Measurements from ENCODE around the gene CCDC30.
"Not testable (repeated sequence)": the region's sequence is repeated elsewhere in the genome, so short reads cannot be mapped to it uniquely, and the experiment has no call there.

The CCDC30 gene

DNA sequence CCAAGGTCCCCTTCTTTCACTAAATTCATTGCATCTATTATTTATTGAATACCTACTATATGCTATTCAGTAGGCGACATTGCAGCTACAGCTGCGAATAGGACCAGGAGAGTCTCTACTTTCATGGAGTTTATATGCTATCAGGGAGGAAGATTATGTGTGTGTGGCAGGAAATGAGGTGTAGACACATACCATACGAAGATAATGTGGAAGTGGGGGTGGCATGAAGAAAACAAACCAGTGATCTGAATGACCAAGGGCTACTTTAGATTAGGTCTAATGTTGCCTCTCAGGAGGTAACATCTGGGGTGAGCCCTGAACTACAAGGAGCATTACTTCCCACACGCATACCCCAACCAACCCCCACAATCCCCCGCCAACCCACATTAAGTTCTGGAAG, 194.1 kb downstream of the CCDC30 start:
- DNase-seq (ENCODE audit: low read depth in 2 of 2) = no peak

DNA sequence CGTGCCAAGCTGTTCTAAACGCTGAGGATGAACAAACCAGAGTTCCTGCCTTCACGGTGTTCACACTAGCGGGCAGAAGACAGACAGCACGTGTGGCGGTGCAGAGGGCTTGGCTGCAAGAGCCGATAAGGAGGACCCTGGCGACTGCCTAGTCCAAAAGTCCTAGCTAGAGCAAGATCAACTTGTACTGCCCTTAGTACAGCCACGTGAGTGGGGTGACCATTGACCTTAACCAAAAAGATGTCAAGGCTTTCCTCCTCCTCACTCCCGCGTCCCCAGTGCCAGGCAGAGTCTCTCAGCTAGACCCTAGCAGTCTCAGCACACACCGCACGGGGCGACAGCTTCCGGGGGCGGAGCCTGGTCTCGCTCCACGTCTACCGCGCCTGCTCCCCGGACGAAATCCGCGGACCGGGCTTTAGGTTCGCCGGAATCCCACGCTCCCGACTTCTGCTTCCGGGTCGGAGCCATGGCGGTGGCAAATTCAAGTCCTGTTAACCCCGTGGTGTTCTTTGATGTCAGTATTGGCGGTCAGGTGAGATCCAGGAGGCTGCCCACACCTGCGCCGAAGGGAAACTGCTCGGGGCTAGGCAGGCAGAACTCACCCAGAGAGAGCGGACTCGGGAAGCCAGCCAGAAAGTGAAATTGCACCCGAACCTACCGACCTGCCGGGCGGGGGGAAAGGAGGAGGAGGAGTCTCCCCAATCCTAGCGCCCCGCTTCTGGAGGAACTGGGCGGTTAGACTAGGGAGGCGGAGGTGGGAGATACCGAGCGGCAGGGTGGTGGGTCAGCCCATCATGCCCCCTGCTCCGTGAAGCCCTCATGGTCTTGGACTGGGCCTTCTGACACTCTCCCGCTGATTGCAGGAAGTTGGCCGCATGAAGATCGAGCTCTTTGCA, 195.1 kb downstream of the CCDC30 start, which contains the start of gene PPIH:
TSS of gene PPIH (plus strand) at position 443 of the 896 bp plus-strand sequence. CDS start at position 467, 24 bp downstream.
- DNase-seq (ENCODE audit: low read depth in 2 of 2) = peak; percentile 90 to 91

DNA sequence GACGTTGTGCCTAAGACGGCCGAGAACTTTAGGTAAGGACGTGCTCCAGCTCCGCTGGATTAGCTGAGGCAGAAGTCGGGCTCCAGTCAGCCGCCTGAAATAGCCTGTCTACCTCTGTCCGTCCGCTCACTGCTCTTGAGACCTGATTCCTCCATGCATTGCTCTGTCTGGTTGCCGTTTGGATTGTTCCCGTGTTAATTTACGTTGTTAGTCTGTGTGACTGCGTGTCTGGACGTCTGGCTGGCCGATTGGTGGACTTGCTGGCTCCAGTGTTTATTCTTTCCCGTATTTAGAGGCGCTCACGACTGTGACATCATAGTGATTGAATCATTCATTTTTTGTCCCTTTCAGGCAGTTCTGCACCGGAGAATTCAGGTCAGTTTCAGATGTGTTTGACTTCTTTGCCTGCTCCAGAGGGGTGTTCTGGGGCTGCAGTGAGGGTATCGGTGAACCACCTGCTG, 195.8 kb downstream of the CCDC30 start:
- no peak for DNase-seq (ENCODE audit: low read depth in 2 of 2)

DNA sequence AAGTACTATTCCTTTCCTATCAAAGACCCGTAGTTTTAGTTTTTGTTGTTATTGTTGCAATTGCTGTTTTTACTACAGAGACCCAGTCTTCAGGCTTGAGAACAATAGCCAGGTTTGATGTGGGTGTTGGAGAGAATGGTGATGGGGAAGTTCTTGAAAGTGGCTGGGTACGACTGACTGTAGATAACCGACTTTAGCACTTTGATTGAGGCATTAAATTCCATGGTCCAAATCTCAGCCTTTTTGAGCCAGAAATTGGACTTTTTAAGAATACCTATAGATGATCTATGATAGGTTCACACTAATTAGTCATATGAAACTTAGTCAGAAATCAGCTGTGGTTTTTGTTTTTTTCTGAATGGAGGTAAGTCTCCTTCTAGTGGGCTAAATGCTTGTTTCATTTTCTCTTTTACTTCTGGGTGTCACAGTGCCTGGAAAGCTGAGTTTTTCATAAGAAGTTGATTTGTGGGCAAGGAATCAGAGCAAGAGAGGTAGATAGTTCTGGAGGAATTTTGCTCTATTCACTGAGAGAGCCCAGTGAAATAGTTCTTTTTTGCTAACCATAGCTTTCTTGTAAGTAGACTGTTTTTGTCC, 197.9 kb downstream of the CCDC30 start:
- DNase-seq (ENCODE audit: low read depth in 2 of 2) = no peak

DNA sequence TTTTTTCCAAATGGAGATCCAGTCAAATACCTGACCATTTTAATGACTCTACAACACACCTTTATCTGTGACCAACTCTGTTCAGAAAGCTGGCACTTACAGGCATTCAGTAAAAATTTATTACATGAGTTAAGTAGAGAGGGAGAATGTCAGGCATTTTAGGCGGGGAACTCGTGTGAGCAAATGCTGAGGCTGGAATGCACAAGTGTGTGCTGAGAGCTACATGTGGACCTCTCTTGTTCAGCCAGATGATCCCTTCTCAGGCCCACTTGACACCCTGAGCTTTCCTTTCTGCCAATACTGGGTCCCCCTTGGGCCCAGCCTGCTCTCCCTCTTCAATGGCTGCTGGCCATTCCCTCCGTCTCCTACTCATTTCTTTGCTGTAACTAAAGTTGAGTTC, 206.8 kb downstream of the CCDC30 start:
- DNase-seq (ENCODE audit: low read depth in 2 of 2) = no peak

DNA sequence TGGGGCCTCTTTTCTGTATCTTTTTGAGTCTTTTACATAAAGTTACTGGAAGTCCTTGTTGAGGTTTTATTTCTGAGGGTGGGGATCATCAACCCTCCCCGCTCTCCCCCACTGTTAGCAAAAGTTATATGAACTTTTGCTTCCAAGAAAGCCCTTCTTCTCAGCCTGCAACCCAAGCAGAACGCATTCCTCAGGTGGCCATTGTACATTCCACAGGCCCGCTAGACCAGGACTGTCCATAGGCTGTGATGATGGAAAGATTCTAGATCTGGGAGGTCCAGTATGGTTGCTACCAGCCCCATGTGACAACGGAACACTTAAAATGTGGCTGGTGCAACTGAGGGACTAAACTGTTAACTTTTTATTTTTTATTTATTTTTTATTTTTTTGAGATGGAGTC, 207.3 kb downstream of the CCDC30 start:
- DNase-seq (ENCODE audit: low read depth in 2 of 2) = no peak

DNA sequence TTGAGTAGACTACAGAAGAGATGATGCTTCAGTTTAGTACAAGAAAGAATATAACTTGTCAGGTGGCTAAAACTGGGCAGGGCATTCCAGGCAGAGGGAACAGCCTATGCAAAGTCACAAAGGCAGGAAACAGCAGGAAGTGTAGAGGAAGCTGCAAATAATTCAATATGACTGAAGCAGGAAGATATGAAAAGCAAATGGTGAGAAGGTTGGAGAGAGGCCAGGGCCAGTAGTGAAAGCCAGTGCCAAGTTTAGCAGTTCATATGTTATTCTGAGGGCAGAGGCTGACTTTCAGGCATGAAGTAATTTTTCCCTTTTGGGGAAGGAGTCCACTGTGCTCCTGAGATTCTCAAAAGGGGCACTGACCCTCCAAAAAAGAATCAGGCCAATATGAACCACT, 211.1 kb downstream of the CCDC30 start:
- no peak for DNase-seq (ENCODE audit: low read depth in 2 of 2)

DNA sequence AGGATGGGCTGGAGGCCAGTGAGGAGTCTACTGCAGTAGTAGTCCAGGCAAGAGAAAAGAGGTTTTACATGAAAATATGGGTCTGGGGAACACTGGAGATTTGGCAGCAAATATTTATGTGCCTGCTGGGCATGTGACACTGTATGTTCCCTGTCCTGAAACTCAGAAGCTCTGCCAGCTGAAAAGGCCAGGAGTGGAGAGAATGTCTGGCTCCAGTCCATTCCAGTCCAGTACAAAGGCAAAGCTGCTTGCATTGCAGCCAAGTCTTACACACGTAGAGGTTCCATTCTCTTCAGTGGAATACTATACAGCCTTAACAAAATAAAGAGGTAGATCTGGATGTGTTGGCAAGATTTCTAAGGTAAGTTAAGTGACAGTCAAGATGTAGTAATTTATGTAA, 211.6 kb downstream of the CCDC30 start:
- DNase-seq (ENCODE audit: low read depth in 2 of 2) = no peak

DNA sequence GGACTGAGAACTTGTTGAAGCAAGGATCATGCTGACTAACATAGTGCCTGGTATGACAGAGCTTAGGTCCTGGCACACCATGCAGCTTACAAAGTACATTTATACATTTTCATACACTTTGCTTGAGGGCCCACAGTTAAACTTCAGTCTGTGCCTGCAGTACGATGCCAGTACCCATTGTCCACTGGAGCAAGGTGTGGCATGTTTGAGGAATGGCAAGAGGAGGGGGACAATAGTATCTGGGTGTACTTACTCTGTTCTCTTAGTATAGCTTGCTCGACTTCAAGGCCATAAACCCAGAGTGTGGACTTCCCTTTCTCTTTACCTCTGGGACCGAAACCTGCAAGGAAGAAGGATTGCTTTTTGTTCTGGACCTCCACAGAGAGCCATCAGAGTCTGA, 212.4 kb downstream of the CCDC30 start:
- no peak for DNase-seq (ENCODE audit: low read depth in 2 of 2)

DNA sequence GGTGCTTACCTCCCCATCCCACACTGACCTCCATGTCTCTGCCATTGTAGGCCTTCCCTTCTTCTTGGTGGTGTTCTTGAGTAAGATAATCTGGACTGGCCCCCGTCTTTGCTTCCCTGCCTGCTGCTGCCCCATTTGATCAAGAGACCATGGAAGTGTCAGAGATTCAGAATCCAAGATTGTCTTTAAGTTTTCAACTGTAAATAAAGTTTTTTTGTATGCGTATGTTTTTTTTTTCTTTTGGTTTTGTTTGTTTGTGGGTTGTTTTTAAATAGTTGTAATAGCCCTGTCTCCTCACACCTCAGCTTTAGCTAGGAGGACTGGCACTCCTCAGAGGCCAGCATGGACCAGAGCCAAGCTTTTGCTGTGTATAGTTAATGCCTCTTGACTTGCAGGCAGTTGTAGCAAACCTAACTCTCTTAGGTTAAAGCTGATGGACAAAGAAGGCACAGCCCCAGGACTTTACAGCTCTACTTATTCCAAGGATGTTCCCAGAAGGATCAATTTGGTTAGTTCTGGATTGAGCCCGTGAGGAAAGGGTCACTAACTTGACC, 213.5 kb downstream of the CCDC30 start:
- no peak for DNase-seq (ENCODE audit: low read depth in 2 of 2)

DNA sequence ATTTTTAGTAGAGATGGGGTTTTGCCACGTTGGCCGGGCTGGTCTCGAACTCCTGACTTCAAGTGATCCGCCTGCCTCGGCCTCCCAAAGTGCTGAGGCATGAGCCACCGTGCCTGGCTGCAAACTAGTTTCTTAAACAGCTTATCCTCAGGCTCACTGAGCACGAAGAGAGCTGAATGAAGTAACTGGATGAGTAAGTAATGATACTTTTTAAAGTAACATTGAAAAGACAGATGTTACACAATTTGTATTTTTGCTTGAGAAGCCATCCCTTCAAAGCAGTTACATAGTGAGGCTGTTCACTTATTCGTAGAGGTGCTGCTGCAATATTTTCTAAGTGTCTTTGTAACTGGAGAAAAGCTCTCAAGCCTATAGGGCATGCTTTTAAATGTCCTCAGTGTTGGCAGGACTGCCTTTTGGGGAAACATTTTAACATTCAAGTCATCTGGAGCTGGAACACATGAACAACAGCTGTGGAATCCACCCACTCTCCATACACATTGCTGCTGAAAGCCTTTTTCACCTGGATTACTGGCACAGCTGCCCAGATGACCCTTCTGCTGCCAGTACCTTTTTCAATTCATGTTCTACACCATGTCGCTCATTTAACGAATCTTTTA, 216.4 kb downstream of the CCDC30 start:
- no peak for DNase-seq (ENCODE audit: low read depth in 2 of 2)

DNA sequence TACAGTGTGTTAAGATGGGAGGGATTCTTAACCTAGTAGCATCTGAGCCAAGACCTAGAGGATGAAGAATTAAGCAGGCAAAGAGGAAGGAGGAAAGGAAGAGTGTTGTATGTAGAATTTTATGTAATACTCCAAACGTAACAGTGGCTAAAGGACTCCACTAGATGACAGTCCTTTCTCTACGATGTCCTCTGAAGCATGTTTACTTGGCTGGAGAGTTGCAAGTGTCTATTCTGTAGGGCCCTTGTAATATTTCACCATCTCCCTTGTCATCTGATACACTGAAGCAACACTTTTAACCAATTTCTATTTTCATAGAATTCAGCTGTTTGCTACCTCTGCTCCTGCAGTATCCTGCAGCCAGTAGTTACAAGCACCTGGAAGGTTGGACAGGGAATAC, 217.0 kb downstream of the CCDC30 start:
- no peak for DNase-seq (ENCODE audit: low read depth in 2 of 2)

DNA sequence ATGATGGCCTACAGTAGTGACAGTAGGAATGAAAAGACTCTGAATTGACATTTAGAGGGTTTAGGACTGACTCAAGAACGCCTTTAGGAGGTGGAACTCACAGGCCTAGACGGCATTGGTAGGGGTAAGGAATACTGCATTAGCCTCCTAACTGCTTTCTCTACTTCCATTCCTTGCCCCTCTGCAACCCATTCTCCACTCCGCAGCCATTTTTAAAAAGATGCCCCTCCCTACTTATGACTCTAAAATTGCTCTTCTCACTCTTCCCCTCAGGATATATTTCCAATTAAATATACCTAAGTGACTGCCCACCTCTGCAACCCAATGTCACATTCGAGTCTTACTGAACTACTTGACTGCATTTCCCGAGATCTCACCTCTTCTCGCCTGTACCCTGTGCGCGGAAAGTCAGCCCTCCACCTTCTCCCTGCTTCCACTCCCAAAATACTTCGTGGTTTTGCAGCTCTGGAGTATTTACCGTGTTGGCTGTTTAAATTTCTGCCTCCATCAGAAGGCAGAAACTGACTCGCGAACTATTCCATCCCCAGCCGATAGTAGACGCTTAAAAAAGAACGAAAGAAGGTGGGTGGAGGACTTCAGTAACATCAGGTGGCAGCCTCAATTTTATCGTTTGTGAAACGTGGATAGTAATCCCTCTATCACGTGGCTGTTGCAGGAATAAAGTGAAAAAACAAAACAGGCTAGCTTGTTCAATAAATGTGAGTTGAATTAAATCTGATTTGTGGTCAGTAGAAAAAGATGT, 218.0 kb downstream of the CCDC30 start:
- DNase-seq (ENCODE audit: low read depth in 2 of 2) = no peak

DNA sequence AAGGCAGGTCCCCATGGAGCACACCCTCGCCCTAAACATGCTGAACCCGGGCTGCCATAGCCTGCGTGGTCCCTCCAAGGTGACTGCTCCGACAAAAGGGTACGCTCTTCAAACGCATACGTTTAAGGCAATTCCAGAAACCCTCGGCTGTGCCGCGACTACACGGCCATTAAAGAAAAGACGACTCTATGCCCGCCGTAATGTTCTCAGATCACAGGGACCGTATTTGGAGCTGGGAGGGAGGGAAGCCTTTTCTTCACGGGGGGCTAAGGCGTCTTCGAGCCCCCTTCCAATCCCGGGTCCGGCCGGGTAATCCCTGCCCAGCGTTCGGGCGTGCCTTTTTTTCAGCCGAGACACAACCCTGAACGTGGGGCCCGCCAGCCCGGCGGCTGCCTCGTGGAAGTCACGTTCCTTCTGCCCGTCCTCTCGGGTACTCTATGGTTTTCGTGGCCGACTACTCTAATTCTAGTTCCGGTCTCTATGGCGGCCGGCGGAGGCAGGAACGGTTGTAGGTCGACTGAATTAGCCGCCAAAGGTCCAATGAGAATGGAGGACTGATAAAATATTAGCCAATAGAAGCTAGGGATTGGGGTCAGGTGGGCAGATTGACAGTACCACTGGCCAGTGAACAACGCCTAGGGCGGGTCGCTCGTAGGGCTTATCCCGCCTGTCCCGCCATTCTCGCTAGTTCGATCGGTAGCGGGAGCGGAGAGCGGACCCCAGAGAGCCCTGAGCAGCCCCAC, 218.8 kb downstream of the CCDC30 start, which contains the start of gene YBX1:
TSS of gene YBX1 (plus strand) at position 678 of the 743 bp plus-strand sequence. CDS start 148 bp downstream, outside the sequence.
- peak; percentile 86 to 92 for DNase-seq (ENCODE audit: low read depth in 2 of 2)

DNA sequence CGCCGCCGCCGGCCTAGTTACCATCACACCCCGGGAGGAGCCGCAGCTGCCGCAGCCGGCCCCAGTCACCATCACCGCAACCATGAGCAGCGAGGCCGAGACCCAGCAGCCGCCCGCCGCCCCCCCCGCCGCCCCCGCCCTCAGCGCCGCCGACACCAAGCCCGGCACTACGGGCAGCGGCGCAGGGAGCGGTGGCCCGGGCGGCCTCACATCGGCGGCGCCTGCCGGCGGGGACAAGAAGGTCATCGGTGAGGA, 219.3 kb downstream of the CCDC30 start:
- DNase-seq (ENCODE audit: low read depth in 2 of 2) = not testable (repeated sequence)

DNA sequence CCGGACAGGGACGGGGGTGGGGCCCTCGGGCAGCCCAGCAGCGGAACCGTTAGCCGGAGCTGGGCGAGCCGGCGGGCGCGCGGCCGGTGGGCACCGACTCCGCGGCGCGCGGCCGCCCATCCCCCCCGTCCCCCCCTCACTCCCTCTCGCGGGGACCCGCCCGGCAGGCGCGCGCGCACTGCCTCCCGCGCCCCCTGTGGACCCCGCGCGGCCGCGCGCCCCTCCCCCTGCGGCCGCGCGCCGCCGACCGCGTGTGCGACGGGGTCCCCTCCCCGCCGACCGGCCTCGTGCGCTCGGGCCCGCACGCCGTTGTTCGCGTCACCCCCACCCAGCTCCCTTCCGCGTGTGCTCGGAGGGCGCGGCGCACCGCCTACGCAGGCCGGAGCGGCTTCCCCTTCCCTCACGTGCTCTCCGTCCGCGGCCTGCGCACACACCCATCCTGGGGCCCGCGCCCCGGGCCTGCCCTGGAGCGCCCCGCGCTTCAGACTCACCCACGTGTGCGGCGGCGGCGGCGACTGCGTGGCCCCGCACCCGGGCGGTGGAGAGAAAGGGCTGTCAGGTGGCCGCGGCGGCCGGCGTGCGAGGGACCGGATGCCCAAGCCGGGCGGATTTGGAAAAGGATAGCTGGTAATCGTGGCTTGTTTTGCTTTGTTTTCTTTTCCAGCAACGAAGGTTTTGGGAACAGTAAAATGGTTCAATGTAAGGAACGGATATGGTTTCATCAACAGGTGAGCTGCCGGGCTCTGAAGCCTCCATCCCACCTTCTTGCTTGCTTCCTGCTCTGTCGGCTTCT, 219.8 kb downstream of the CCDC30 start:
- DNase-seq (ENCODE audit: low read depth in 2 of 2) = peak; percentile 31 to 45

DNA sequence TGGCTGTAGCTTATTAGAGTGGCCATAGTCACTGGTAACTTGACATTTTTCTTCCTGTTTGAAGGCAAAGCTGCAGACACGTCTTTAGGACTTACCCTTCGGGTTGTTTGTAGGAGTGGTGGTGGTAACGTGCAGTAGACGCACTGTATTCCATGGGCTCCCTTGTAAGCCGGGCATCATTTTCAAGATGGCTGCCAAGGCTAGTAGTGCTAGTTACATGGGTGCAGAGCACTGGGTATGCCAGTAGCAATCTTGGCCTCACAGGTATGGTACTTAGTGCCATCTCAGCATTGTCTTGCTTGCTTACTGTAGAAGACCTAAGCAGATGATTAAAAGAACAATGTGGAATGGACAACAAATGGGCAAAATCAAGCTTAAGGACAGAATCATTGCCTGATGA, 221.1 kb downstream of the CCDC30 start:
- no peak for DNase-seq (ENCODE audit: low read depth in 2 of 2)

DNA sequence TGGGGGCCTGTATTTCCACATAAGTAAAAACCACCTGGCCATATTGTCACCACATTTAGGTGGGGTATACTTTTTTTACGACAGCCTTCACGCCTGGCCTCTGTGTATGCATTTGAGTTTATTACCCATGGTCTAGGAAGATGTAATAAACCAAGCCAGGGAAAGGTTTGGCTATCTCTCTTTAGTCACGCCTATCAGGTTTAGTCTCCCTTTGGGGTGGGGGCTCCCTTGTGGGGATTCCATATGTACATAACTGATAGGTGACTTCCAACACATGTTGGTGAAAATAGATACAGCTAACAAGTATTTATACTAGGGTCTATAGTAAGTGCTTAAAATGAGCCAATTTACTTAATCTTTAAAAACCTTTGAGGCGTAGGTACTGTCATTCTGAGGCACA, 223.3 kb downstream of the CCDC30 start:
- no peak for DNase-seq (ENCODE audit: low read depth in 2 of 2)

DNA sequence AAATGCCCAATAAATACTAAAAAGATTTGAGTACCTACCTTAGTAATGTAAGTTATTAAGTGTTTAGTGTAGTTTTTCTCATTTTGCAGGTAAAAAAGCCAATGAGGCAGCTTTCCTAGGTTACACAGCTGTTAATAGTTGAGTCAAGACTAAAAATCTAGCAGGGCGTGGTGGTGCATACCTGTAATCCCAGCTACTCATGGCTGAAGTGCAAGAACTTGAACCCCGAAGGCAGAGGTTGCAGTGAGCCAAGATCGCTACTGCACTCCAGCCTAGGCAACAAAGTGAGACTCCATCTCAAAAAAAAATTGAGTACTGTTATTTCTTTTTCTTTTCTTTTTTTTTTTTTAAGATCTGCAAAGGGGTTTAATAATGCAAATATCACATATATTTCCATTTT, 226.8 kb downstream of the CCDC30 start:
- DNase-seq (ENCODE audit: low read depth in 2 of 2) = no peak

DNA sequence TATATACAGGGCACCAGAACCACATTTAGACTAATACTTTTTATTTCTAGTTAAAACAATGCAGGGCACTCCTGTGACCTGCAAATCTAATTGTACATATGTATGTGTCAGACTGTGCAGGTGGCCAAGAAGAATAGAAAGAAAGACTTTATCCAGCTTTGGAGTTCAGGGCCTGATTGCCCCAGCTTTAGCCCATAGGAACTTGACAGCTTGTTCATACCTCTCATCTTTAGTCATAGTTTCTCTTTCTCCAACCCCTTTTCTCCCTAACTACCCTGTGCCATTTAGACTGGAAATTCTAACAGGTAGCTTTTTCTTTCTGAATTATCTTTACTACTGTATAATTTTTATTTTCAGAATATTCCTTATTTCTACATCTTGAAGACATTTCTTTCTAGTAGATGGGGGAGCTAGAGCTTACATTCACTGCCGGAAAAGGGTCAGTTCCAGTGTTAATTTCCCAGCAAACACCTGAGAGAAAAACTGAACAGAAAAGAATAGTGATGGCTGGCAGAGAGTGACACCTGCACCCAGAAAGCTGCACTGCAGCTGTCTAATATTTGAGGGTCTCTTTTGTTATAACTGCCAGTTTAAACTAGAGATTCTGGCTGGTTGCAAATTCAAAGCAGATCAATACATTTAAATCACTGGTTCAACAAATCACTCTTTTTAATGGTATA, 227.5 kb downstream of the CCDC30 start:
- DNase-seq (ENCODE audit: low read depth in 2 of 2) = no peak
